SHP77 treated with DMSO at 0.1 percent for 48 hours (cell line): ENCODE measurements around the gene NCOA3.

Experiments
- DNase-seq: peaks from one replicate; lab custom pipeline; 2025; lab: John Stamatoyannopoulos, UW

The NCOA3 gene

DNA sequence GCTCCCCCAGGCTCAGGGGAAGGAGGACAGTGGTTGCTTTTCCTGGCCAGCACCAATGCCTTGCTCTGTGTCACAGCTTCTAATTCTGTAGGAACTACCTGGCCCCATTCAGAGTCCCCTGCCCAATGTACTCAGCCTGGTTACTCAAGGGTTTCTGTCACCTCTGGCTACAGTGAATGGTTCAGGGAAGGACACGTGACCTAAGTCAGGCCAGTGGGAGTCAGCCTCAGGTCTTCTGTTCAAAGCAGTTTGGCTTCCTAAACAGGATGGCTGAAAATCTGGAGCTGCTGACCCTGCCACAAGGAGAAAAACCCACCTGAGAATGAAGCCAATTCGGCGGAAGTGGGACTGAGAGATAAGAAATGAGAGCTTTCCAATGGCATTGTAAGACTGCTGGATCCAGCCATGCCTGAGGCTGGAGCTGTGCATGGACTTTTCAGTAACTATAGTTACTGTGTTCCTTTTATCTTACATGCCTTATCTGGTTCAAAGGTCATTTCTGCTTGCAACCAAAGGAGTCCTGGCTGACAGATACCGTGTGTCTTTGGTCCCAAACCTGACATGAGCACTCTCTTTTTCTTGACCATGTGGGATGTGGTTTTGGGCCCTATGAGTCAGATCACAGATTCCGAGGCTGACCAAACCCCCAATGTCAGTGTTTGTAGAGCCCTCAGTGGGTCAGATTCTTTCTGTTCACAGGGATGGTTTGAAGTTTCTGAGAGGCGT, 179.3 kb downstream of the NCOA3 start:
- DNase-seq = no peak

DNA sequence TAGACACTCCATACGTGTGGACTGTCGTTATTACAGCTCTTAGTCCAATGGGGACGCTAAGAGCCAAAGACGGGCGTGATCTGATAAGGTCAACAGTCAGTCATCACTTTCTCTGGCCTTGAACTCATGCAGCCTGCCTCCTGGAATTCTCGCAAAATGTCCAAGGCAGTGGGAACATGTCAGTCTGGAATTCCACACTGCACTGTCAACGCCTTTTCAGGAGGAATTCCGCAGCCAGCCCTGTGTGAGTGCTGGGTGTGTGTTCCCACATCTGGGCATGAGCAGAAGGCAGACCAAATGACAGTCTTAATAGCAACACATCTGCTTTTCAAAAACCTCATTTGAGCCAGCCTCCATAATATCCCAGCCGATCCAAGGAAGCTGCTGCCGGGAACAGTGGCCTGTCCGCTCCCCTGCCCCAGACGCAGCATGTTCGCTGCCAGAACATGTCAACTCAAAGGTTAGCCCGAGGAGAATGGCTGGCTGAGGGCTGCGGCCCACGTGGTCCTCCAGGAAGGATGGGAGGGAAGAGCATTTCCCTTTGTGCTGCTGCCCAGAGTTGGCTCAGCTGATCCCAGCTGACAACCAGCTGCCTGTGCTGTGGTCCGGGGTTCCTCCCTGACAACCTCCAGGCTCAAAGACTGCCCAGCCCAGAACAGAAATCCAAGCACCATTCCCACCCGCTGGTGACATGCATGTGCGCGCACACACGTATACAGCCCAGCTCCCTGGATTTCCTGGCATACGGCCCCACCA, 180.5 kb downstream of the NCOA3 start:
- no peak for DNase-seq

DNA sequence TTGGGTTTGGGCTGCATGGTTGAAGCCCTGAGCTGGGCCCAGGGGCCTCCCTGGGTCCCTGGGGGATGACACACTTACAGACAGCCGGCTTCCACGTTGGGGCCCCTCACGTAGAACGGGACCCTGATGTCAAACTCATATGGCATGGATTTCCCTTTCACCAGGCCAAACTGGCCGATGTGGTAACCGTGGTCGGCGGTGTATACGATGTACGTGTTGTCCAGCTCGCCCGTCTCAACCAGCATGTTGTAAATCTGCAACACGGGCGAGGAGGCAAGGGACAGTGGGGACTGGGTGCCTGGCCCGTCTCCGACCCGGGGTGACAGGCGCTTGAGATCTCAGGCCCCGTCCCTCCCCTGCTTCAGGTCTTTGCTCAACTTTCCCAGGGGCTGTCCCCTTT, 181.2 kb downstream of the NCOA3 start:
- no peak for DNase-seq

DNA sequence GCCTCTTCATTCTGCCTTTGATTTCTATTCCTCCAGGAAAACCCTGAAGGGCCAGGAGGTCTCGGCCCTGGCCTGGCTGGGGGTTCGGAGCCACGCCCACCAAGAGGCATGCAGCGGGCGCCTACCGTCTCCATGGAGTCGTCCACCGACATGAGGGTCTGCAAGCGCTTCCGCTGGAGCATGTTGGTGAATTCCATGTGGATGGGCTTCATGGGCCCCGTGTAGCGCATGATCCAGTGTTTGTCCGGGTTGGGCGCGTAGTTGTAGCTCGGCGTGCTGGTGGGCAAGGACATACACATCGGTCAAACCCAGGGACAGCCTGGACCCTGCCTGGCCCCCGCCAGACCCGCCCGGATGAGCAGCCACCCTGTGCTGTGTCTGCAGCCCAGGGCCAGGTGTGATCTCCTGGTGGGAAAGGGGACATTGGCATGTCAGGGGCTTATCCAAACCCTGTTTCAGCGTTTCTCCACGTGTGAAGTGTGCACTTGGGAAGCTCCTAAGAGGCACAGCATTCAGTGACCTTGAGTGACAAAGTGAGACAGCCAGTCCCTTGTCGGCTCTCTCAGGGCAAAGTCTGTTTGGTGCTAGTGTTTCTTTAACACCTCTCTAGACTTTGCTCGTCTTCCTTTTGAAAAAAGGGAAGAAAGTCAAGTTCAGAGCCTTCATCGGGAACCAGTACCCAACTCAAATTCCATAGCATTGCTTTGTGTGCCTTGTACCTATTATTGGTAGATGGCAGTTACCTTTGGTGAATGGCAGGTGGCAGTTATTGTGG, 182.8 kb downstream of the NCOA3 start:
- no peak for DNase-seq

DNA sequence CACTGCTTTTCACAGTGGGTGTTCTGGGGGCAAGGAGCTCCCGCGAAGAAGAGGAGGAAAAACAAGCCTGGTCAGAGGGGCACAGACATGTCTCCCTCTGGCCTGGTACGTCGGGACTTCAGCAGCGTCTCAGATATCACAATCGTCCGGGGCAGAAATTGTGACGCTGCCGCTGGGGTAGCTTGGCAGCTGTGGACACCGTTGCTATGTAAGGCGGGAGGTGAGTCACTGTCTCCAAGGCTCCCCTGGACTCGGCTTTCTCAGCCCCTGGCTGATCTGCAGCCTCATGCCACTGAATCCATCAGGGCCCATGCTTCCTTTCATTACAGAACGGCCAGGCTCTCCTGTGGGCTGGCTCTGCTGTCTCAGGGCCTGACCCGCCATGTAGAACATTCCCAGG, 184.9 kb downstream of the NCOA3 start:
- no peak for DNase-seq

DNA sequence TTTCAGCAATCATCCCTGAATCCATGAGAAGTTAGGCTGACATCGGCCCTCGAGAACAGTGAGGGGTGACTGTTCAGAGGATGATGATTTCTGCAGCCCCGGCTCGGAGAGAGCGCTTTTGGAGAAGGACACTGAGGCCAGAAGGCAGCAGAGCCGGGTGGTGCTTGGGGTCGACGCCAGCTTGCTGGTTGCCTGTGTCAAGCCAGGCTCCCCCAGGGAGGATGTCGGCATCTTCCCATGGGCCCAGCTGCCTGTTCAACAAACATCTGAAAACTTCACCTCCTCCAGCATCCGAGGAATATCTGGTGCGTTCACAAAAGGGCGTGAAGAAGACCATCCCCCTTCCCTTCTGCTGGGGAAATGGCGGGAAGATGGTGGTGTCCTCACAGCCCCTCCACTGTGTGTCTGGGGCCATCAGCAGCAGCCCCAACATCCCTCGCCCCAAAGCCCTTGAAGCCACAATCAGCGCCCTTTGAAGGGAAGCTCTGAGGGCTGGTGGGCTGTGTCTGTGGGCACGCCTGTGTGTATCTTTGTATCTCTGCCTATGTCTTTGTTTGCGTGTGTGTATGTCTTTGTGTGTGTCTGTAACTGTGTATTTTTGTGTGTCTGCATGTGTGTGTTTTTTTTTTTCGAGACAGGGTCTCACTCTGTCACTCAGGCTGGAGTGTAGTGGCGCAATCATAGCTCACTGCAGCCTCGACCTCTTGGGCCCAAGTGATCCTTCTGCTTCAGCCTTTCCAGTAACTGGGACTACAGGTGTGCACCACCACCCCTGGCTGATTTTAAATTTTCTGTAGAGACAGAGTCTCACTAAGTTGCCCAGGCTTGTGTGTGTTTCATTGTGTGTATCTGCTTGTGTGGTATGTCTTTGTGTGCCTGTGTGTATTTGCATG, 185.7 kb downstream of the NCOA3 start:
- DNase-seq = no peak

DNA sequence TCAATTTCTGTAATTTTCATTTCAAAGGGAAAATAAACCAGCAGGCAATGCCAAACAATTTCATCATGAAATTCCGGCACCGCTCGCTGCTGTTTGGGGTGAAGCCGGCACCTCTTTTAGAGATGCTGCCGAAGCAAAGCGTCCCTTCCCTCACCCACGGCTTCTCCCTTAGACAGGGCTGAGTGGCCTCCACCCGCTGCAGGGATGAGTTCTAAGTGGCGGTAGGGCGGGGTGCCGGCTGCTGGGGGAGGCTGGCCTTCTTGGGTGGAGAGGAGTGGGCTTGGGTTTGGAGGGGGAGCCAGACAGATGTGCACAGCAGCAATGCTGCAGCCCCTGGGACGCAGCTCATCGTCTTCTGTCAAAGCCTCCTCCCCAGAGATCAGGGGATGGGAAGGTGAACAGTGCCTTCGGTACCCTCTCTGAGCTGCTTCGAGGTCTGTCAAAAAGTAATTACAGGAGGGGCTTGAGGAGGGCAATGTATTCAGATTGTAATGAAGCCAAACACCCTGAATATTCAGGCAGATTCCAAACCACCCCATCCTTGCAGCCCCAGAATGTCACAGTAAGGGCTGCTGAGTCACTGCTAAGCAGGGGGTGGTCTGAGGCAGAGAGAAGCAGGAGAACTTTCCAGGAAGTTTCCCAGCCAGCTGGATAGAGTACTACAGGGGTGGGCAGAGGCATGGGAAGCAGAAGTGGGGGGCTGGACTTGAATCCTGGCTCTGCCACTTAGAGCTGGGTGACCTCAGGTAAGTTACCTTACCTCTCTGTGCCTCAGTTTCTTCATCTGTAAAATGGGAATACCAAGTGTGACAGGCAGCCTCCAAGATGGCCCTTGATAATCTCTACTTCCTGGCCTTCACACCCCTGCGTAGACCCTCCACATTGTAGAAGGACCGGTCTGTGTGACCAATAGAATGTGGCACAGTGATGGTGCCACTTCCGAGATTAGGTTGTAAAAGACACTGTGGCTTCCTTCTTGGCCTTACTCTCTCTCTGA, 187.0 kb downstream of the NCOA3 start:
- DNase-seq = no peak

DNA sequence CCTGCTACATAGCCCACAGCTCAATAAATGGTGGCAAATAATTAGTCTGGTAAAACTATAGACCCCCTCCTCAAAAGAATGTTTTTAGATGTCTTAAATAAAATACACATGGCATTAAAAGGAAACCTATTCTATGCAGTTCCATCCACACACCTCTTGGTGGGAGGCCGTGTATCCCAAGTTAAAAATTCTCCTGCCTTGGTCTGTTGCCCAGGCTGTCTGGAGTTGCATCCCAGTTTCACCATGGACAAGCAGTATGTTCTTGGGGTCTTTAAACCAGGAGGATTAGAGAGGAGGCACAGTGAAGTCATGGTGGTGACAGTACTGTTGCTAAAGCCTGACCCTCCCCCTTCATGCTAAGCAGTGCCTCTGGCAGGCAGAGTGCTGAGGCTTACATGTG, 188.0 kb downstream of the NCOA3 start:
- no peak for DNase-seq

DNA sequence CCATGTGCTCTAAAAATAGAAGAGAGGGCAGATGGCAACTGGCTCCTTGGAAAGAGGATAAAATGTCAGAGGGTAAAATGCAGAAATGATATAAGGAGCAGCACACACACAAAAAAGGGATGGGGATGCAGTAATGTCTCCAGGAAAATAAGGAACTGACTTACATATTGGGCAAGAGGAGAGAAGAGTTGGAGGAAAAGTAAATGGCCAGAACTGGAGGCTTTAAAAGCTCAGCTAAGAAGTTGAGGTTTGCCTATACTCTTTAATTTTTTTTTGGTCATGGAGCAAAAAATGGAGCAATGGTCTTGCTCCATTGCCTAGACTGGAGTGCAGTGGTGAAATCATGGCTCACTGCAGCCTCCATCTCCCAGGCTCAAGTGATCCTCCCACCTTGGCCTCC, 189.9 kb downstream of the NCOA3 start:
- DNase-seq = no peak

DNA sequence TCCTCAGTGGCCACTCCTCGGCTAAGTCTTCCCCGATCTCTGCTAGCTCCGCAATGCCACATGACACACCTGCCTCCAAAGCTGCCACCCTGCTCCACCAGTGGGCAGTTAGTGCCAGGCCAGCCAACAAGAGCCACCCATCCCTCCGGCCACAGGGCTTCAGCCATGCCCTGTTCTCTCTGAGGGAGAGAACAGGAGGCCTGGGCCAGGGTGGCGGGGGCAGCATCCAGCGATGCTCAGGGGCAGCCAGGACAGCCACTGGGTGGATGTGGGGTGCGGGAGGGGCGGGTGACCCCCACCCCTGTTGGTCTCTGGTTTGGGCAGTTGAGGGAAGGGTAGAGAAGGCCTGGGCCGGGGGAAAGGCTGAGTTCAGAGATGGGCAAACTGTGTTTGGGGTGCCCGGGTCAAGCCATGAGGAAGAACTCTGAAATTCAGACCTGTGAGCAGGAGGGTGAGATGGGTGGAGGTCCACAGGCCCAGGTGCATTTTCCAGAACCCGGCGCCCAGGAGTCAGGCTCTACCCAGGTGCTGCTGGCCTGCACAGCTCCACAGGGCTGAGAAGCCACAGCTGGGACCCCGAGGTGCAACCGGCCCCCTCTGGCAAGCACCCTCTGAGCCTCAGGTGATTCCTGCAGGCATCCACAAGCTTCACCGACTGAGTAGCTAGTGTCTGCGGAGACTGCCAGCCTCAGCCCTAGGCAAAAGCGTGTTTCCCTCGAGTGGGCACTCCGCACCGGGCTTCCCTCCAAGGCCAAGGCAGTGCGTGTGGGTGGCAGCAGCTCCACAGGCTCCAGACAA, 192.5 kb downstream of the NCOA3 start:
- no peak for DNase-seq

DNA sequence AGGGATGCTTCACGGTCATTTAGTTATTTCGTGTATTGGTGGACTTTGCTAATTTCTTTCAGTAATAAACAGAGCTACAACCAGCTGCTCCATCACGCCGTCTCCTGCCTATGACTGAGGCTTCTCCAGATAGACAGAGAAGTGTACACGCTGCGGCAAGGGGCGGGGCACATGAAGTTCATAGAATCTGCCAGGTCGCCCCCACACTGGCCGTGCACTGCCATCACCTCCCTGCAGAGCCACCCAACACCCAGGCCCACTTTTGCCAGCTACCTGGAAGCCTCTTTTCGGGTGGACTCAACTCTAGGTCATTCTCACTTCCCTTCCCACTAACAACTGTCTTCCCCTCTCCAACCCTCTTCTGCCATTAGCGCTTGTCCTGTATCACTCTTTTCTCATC, 195.2 kb downstream of the NCOA3 start:
- DNase-seq = no peak

DNA sequence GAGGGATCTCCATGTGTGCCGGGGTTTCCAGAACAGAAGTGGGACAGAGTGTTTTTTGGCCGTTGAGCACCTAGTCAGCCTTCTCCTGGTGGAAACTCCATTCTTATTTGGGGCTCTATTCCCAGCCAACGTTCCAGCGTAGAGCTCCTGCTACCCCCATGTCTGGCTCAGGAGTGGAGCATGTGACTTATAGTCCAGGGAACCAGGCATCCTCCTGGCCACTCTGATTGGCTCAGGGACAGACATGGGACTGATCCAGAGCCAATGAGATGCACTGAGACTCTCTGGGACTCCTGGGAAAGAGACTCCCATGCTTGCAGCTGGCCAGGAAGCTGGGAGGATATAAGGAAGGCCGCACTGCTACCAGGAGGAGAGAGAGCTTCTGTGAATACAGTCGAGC, 196.5 kb downstream of the NCOA3 start:
- DNase-seq = no peak

DNA sequence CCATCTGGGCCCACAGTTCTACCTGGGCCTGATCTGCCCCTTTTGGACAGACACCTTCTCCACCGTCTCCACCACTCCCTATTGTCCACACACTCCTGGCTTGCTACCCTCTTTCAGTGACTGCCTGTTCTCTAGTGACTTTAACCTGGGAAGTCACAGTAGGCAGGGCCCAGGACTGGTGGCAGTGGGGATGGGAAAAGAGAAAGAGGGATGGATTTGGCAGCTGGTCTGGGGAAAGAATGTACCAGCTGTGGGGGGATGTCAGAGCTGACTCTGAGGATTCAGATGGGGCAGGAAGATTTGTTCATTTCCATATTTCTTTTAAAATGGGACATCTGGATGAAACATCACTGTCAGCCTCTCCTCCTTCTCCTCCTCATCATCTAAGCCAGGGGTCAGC, 198.1 kb downstream of the NCOA3 start:
- DNase-seq = no peak

DNA sequence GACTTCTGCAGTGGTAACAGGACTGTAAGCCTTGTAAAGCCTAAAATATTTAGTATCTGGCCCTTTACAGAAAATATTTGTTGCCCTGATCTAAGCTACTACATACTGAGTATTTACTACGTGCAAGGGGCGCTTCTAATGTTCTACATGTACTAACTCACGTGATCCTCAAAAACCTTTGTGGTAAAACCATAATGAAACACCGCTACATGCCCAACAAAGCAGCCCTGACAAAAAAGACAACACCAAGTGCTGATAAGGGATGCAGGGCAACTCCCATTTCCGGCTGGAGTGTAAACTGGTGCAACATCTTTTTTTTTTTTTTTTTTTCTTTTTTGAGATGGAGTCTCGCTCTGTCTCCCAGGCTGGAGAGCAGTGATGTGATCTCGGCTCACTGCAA, 198.6 kb downstream of the NCOA3 start:
- no peak for DNase-seq

DNA sequence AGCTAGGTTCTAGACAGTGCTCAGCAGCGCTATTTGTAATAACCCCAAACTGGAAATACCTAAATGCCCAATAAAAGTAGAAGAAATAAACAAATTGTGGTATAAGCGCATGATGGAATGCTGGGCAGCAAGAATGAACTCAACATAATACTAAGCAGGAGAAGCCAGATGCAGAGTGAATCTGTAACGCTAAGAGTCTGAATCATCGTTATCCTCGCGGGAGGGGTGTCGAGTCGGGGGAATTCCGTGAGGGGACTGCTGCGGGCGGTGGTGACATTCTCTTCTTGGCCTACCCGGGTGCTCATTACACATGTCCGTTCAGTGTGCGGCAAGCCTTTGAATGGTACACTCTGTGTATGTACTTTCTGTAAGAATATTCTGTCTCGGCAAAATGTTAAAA, 199.9 kb downstream of the NCOA3 start:
- DNase-seq = no peak

DNA sequence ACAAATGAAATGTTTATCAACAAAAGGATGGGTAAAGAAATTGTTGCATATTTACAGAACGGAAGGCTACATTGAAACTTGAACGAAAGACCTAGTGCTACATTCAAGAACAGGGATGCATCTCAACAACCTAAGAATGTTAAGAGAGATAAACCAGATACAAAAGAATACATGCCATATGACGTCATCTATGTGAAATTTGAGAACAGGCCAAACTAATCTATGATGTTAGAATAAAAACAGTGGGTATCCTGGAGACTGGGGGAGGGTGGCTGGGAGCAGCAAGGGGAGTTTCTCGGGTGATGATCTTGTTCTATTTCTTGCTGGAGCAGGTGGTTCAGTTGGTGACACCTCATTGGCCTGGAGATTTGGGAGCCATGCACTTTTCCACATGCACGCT, 202.1 kb downstream of the NCOA3 start:
- DNase-seq = no peak

DNA sequence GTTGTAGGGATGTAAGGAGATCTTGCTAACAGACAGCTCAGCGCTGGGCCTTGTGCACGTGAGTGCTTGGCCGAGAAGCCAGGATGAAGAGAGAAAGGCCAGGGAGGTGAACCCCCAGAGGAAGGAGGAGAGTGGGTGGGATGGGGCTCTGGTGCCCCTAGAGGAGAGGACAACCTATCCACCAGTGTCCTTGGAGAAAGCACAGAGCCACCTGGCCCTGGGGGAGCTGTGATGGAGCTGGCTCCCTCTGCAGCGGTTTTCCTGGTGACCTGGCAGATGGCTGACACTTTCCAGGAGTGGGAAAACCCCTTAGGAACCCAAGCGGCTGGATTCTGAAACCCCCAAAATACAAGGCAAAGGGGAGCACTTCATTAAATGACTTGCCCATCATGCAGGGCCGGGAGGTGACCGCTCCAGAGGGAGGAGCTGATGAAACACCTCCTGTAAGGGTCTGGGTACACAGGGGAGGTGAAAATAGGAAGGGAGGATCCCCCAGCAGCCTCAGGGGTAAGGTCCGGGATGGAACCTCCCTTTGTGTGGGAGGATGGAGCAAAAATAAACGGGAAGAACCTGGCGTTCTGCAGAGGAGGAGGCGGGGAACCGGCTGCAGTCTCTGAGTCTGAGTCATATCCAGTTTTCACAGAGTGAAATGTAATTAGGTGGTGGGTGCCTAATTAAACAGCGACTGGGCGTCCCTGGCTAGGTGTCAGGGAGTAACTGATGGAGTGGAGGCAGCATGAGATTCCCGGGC, 203.2 kb downstream of the NCOA3 start:
- DNase-seq = no peak

DNA sequence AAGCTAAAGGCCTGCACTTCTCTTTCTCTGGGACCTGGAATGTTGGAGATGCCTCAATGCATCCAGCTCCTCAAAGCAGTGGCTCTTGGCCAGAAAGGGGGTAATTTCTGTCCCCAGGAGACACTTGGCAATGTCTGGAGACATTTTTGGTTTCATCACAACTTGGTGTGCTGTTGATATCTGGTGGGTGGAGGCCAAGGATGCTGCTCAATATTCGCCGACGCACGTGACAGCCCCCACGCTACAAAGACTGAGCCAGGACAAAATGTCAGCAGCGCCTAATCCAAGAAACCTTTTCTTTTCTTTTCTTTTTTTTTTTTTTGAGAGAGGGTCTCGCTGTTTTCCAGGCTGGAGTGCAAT, 203.8 kb downstream of the NCOA3 start:
- DNase-seq = no peak

DNA sequence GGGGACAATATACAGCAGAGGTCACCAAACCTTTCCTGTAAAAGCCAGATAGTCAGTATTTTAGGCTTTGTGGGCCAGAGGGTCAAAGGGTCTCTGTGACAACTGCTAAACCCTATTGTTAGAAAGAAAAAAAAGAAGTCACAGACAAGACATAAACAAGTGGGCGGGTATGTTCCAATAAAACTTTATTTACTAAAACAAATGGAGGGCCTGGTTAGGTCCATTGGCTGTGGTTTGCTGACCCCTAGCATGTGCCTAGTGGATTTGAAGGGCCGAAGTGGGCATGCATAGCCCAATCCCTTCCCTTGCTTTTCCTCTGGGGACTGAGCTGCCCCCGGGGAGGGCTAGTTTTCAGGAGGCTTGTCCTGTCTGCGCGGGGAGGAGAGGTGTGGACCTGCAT, 204.7 kb downstream of the NCOA3 start:
- DNase-seq = no peak
